Liver (tissue), 9 donors: Measurements from ENCODE around the gene EXOC4. TPM values are rescaled to one million over a fixed set of nuclear protein-coding genes. Genes with fewer than 3 reads are reported as not detected.

Experiments
- DNase-seq: peaks from one replicate; pipeline ENCODE4 v3.0.0-alpha.2; 2017; ENCODE audit warnings: low spot score
- H3K27ac ChIP-seq, 2 donors: one replicate each; pipeline ENCODE4 v1.7.0; 2013; ENCODE audit warnings: inconsistent platforms in 2 of 2, low read length in 2 of 2, control low read depth in 1 of 2, low read depth in 1 of 2, mild to moderate bottlenecking in 1 of 2
- H3K27me3 ChIP-seq, 4 donors: one replicate each; pipeline versions ENCODE4 v1.6.1 to v1.7.0; 2013; ENCODE audit warnings: low read length in 3 of 4, inconsistent platforms in 1 of 4, mild to moderate bottlenecking in 1 of 4, moderate library complexity in 1 of 4; ENCODE audit not compliant: control insufficient read depth in 4 of 4, insufficient read depth in 4 of 4
- H3K36me3 ChIP-seq, 4 donors: one replicate each; pipeline versions ENCODE4 v1.6.1 to v1.7.0; 2013; ENCODE audit warnings: low read length in 3 of 4, mild to moderate bottlenecking in 3 of 4, low read depth in 1 of 4, moderate library complexity in 1 of 4; ENCODE audit not compliant: control insufficient read depth in 4 of 4, insufficient read depth in 3 of 4
- H3K4me1 ChIP-seq, 4 donors: one replicate each; pipeline versions ENCODE4 v1.6.1 to v1.7.0; 2013; ENCODE audit warnings: low read length in 3 of 4, mild to moderate bottlenecking in 3 of 4, moderate library complexity in 1 of 4; ENCODE audit not compliant: control insufficient read depth in 4 of 4, insufficient read depth in 4 of 4
- H3K4me3 ChIP-seq, 3 donors: one replicate each; pipeline versions ENCODE4 v1.6.1 to v1.7.0; 2013; ENCODE audit warnings: low read length in 3 of 3, control low read depth in 1 of 3, low read depth in 1 of 3, mild to moderate bottlenecking in 1 of 3
- H3K9ac ChIP-seq, 2 donors: one replicate each; pipeline ENCODE4 v1.7.0; 2013; ENCODE audit warnings: low read length in 2 of 2, mild to moderate bottlenecking in 2 of 2, moderate library complexity in 2 of 2, control low read depth in 1 of 2, low read depth in 1 of 2
- H3K9me3 ChIP-seq, 4 donors: one replicate each; pipeline versions ENCODE4 v1.6.1 to v1.7.0; 2013; ENCODE audit warnings: low read length in 3 of 4; ENCODE audit not compliant: control insufficient read depth in 4 of 4
- EGR1 ChIP-seq, 2 donors: IDR thresholded peaks; 2 replicates each; pipeline ENCODE4 v1.6.1; 2016 to 2018; ENCODE audit warnings: antibody characterized with exemption in 2 of 2, low read depth in 2 of 2
- FOXA1 ChIP-seq: IDR thresholded peaks from 2 replicates; pipeline ENCODE4 v1.6.1; 2016; ENCODE audit warnings: antibody characterized with exemption
- FOXA2 ChIP-seq: IDR thresholded peaks from 2 replicates; pipeline ENCODE4 v1.6.1; 2016; ENCODE audit warnings: antibody characterized with exemption
- GABPA ChIP-seq, 2 donors: IDR thresholded peaks in 1 of 2; conservative IDR thresholded peaks in 1 of 2; 2 replicates each; pipeline ENCODE4 v1.6.1; 2016; ENCODE audit warnings: antibody characterized with exemption in 2 of 2, mild to moderate bottlenecking in 1 of 2, moderate library complexity in 1 of 2
- HNF4G ChIP-seq: IDR thresholded peaks from 2 replicates; pipeline ENCODE4 v1.6.1; 2016; ENCODE audit warnings: antibody characterized with exemption
- JUND ChIP-seq, 2 donors: IDR thresholded peaks; 2 replicates each; pipeline ENCODE4 v1.6.1; 2016; ENCODE audit warnings: antibody characterized with exemption in 2 of 2
- NR2F2 ChIP-seq: IDR thresholded peaks from 2 replicates; pipeline ENCODE4 v1.6.1; 2016; ENCODE audit warnings: antibody characterized with exemption
- RAD21 ChIP-seq, 2 donors: IDR thresholded peaks; 2 replicates each; pipeline ENCODE4 v1.6.1; 2016; ENCODE audit warnings: antibody characterized with exemption in 2 of 2, mild to moderate bottlenecking in 2 of 2
- RXRA ChIP-seq, 2 donors: IDR thresholded peaks; 2 replicates each; pipeline ENCODE4 v1.6.1; 2017 to 2018; ENCODE audit warnings: antibody characterized with exemption in 2 of 2, mild to moderate bottlenecking in 1 of 2
- SP1 ChIP-seq: IDR thresholded peaks from 2 replicates; pipeline ENCODE4 v1.6.1; 2018; ENCODE audit warnings: antibody characterized with exemption, mild to moderate bottlenecking
- TAF1 ChIP-seq: conservative IDR thresholded peaks from 2 replicates; pipeline ENCODE4 v1.6.1; 2016; ENCODE audit warnings: antibody characterized with exemption, mild to moderate bottlenecking
- YY1 ChIP-seq: IDR thresholded peaks from 2 replicates; pipeline ENCODE4 v1.6.1; 2016; ENCODE audit warnings: antibody characterized with exemption, mild to moderate bottlenecking
- WGBS: extraction: QIAGEN DNeasy Blood & Tissue Kit; methylation state at CpG from one replicate; pipeline ENCODE4 v1.1.7; 2013; 5-methylcytosine and 5-hydroxymethylcytosine counted together
- polyA plus RNA-seq, 2 donors: library from polyadenylated mRNA; stranded (reverse) in 1 of 2; unstranded in 1 of 2; fragments of 200-250 nt in 1 of 2; fragments of >200 nt in 1 of 2; fragmentation: Nextera tagmentation in 1 of 2; extraction: Ambion mirVana in 1 of 2; gene quantifications; one replicate each; pipeline versions ENCODE4 v1.2.1 to v1.2.3, GENCODE V29; 2013 to 2015
- total RNA-seq, 2 donors: library from RNA; depleted of rRNA; stranded (reverse); fragments of >200 nt; gene quantifications; one replicate each; pipeline ENCODE4 v1.2.3, GENCODE V29; 2014
- TF ChIP-seq, protein P1 (sequence below): IDR thresholded peaks from 2 replicates; pipeline ENCODE4 v1.6.1; 2016; ENCODE audit warnings: antibody characterized with exemption, mild to moderate bottlenecking
- TF ChIP-seq, protein P2 (sequence below): fragments of 150-350 bp; IDR thresholded peaks from 2 replicates; pipeline ENCODE4 v1.5.1; 2017; ENCODE audit warnings: improper control_type of control experiment, low read depth, low read length; ENCODE audit not compliant: missing input control
- TF ChIP-seq, protein P3 (sequence below): IDR thresholded peaks from 2 replicates; pipeline ENCODE4 v1.6.1; 2016; ENCODE audit warnings: antibody characterized with exemption
- TF ChIP-seq, protein P4 (sequence below): IDR thresholded peaks from 2 replicates; pipeline ENCODE4 v1.6.1; 2016; ENCODE audit warnings: antibody characterized with exemption
- TF ChIP-seq, protein P5 (sequence below): IDR thresholded peaks from 2 replicates; pipeline ENCODE4 v1.6.1; 2016; ENCODE audit warnings: antibody characterized with exemption
- donor health status: healthy.
- donor health status: healthy.
- donor health status: healthy.
- donor health status: healthy.
- donor health status: healthy.

The EXOC4 gene
- total and polyA plus RNA-seq, 4 donors, result 9.5 to 55.9 (median 23.6) TPM

DNA sequence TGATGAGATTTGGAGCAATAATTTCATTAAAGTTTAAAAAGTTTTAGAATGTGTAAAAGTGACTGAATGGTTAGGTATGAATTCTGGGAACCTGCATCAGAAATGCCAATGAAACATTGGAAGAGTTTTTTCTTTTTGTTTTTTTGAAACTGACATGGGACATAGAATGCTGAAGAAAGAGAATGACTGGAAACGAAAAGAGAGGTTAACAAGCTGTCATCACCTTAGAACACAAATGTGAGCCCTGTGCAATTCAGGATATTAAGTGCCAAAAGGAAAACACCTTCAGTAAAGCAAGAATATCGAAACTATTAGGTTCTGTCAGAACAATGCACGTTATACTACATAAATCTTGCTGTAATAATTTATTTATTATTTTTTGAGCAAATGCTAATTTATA is 12.6 kb upstream of the EXOC4 start:
- no peak for TF ChIP-seq GABPA (IDR thresholded peaks at IDR 0.05 in 1 of 2, conservative IDR thresholded peaks at IDR 0.05 in 1 of 2)
- no peak for TF ChIP-seq RXRA (IDR thresholded peaks at IDR 0.05)
- TF ChIP-seq NR2F2, result no peak
- no peak for TF ChIP-seq TAF1
- TF ChIP-seq, protein P1, sequence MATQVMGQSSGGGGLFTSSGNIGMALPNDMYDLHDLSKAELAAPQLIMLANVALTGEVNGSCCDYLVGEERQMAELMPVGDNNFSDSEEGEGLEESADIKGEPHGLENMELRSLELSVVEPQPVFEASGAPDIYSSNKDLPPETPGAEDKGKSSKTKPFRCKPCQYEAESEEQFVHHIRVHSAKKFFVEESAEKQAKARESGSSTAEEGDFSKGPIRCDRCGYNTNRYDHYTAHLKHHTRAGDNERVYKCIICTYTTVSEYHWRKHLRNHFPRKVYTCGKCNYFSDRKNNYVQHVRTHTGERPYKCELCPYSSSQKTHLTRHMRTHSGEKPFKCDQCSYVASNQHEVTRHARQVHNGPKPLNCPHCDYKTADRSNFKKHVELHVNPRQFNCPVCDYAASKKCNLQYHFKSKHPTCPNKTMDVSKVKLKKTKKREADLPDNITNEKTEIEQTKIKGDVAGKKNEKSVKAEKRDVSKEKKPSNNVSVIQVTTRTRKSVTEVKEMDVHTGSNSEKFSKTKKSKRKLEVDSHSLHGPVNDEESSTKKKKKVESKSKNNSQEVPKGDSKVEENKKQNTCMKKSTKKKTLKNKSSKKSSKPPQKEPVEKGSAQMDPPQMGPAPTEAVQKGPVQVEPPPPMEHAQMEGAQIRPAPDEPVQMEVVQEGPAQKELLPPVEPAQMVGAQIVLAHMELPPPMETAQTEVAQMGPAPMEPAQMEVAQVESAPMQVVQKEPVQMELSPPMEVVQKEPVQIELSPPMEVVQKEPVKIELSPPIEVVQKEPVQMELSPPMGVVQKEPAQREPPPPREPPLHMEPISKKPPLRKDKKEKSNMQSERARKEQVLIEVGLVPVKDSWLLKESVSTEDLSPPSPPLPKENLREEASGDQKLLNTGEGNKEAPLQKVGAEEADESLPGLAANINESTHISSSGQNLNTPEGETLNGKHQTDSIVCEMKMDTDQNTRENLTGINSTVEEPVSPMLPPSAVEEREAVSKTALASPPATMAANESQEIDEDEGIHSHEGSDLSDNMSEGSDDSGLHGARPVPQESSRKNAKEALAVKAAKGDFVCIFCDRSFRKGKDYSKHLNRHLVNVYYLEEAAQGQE, result no peak
- TF ChIP-seq, protein P2, sequence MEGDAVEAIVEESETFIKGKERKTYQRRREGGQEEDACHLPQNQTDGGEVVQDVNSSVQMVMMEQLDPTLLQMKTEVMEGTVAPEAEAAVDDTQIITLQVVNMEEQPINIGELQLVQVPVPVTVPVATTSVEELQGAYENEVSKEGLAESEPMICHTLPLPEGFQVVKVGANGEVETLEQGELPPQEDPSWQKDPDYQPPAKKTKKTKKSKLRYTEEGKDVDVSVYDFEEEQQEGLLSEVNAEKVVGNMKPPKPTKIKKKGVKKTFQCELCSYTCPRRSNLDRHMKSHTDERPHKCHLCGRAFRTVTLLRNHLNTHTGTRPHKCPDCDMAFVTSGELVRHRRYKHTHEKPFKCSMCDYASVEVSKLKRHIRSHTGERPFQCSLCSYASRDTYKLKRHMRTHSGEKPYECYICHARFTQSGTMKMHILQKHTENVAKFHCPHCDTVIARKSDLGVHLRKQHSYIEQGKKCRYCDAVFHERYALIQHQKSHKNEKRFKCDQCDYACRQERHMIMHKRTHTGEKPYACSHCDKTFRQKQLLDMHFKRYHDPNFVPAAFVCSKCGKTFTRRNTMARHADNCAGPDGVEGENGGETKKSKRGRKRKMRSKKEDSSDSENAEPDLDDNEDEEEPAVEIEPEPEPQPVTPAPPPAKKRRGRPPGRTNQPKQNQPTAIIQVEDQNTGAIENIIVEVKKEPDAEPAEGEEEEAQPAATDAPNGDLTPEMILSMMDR, result no peak
- TF ChIP-seq, protein P3, sequence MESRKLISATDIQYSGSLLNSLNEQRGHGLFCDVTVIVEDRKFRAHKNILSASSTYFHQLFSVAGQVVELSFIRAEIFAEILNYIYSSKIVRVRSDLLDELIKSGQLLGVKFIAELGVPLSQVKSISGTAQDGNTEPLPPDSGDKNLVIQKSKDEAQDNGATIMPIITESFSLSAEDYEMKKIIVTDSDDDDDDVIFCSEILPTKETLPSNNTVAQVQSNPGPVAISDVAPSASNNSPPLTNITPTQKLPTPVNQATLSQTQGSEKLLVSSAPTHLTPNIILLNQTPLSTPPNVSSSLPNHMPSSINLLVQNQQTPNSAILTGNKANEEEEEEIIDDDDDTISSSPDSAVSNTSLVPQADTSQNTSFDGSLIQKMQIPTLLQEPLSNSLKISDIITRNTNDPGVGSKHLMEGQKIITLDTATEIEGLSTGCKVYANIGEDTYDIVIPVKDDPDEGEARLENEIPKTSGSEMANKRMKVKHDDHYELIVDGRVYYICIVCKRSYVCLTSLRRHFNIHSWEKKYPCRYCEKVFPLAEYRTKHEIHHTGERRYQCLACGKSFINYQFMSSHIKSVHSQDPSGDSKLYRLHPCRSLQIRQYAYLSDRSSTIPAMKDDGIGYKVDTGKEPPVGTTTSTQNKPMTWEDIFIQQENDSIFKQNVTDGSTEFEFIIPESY, result no peak
- TF ChIP-seq SP1, result no peak
- no peak for TF ChIP-seq RAD21 (IDR thresholded peaks at IDR 0.05)
- TF ChIP-seq FOXA2, result no peak
- no peak for TF ChIP-seq HNF4G
- no peak for TF ChIP-seq EGR1 (IDR thresholded peaks at IDR 0.05; ENCODE audit: low read depth in 2 of 2)
- TF ChIP-seq JUND (IDR thresholded peaks at IDR 0.05), result no peak
- TF ChIP-seq, protein P4, sequence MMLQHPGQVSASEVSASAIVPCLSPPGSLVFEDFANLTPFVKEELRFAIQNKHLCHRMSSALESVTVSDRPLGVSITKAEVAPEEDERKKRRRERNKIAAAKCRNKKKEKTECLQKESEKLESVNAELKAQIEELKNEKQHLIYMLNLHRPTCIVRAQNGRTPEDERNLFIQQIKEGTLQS, result no peak
- TF ChIP-seq FOXA1, result no peak
- no peaks in the 10 kb centered on the region for H3K4me1 ChIP-seq
- H3K9ac ChIP-seq, result no peak overlapping the region
- H3K4me3 ChIP-seq, result no peak overlapping the region
- no peak overlapping the region for H3K27ac ChIP-seq
- no peaks in the 10 kb centered on the region for H3K9me3 ChIP-seq
- H3K27me3 ChIP-seq, result peaks cover 0 to 10% (median 0%) of the 10 kb centered on the region in 4 donors
- no peaks in the 10 kb centered on the region for H3K36me3 ChIP-seq
- WGBS, result 75% methylated on average over 3 of the region's 3 CpGs
- no peak for DNase-seq

DNA sequence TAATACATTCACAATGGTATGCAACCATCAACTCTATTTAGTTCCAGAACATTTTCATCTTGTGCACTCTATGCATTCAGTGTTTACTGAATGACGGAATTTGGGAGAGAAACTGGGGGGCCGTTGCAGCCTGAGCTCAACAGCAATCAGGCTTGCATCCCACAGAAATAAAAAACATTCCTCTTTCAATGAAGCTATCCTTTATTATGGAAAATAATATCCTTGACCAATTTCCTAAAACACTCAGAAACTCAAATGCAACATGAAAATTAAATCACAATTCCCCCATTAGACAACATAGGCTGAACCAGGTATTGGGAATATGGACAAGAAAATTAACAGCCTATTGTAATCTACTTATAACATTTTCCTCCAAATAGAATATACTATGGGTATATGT is 6.3 kb upstream of the EXOC4 start:
- TF ChIP-seq YY1 (no peak), SP1 (no peak), FOXA1 (no peak), JUND (IDR thresholded peaks at IDR 0.05) (no peak)
- TF ChIP-seq, protein P2, result no peak
- TF ChIP-seq, protein P4, result no peak
- TF ChIP-seq, protein P5, sequence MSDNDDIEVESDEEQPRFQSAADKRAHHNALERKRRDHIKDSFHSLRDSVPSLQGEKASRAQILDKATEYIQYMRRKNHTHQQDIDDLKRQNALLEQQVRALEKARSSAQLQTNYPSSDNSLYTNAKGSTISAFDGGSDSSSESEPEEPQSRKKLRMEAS, result no peak
- TF ChIP-seq, protein P3, result no peak
- Histone ChIP-seq H3K4me3 (no peak overlapping the region), H3K9ac (no peak overlapping the region), H3K9me3 (no peaks in the 10 kb centered on the region), H3K4me1 (no peaks in the 10 kb centered on the region), H3K36me3 (no peaks in the 10 kb centered on the region), H3K27me3 (peaks cover 0 to 8% (median 0%) of the 10 kb centered on the region in 4 donors), H3K27ac (no peak overlapping the region)
- DNase-seq, result no peak
- 90% methylated on average over 2 of the region's 2 CpGs for WGBS
